Loucy (cell line): ENCODE data around the gene ZNF474.

Source experiments
- H2AFZ ChIP-seq: fragments of 200-600 bp; sonication (generic); 2 replicates; pipeline ENCODE4 v1.6.0; 2016; ENCODE audit warnings: antibody characterized with exemption, mild to moderate bottlenecking, low read length, moderate library complexity
- H3F3A ChIP-seq: fragments of 200-600 bp; 2 replicates; pipeline ENCODE4 v1.6.0; 2016; ENCODE audit warnings: antibody characterized with exemption, low read depth, mild to moderate bottlenecking
- H3K27me3 ChIP-seq: fragments of 200-600 bp; sonication (generic); 2 replicates; pipeline ENCODE4 v1.6.1; 2014; ENCODE audit warnings: low read length, mild to moderate bottlenecking; ENCODE audit not compliant: insufficient read depth, poor library complexity, severe bottlenecking
- H3K36me3 ChIP-seq: fragments of 200-600 bp; sonication (generic); 2 replicates; pipeline ENCODE4 v1.6.1; 2016; ENCODE audit warnings: low read length; ENCODE audit not compliant: insufficient read depth
- H3K4me1 ChIP-seq: fragments of 200-600 bp; sonication (generic); 2 replicates; pipeline ENCODE4 v1.5.1; 2014; ENCODE audit warnings: low read length, mild to moderate bottlenecking; ENCODE audit not compliant: insufficient read depth, poor library complexity, severe bottlenecking
- H3K4me2 ChIP-seq: fragments of 200-600 bp; sonication (generic); 2 replicates; pipeline ENCODE4 v1.6.0; 2014; ENCODE audit warnings: antibody characterized with exemption, low read length, low read depth, mild to moderate bottlenecking; ENCODE audit not compliant: poor library complexity, severe bottlenecking
- H3K4me3 ChIP-seq: fragments of 200-600 bp; sonication (generic); 2 replicates; pipeline ENCODE4 v1.5.1; 2014; ENCODE audit warnings: low read length, mild to moderate bottlenecking, mixed read lengths; ENCODE audit not compliant: poor library complexity, severe bottlenecking
- H3K79me2 ChIP-seq: fragments of 200-600 bp; sonication (generic); 2 replicates; pipeline ENCODE4 v1.6.1; 2014; ENCODE audit warnings: low read length; ENCODE audit not compliant: insufficient read depth
- H3K9ac ChIP-seq: fragments of 200-600 bp; sonication (generic); 2 replicates; pipeline ENCODE4 v1.6.0; 2014; ENCODE audit warnings: mild to moderate bottlenecking, low read depth, low read length, moderate library complexity; ENCODE audit not compliant: poor library complexity, severe bottlenecking
- H3K9me2 ChIP-seq: fragments of 200-600 bp; sonication (generic); replicated peaks from 2 replicates; pipeline ENCODE4 v1.6.1; 2016; ENCODE audit warnings: low read depth, low read length, mixed read lengths
- H3K9me3 ChIP-seq: fragments of 200-600 bp; sonication (generic); 2 replicates; pipeline ENCODE4 v1.6.1; 2014; ENCODE audit warnings: mild to moderate bottlenecking, antibody characterized with exemption, low read length, low read depth; ENCODE audit not compliant: insufficient read depth
- H4K20me1 ChIP-seq: fragments of 200-600 bp; sonication (generic); 2 replicates; pipeline ENCODE4 v1.6.0; 2014; ENCODE audit warnings: antibody characterized with exemption, low read length, mild to moderate bottlenecking; ENCODE audit not compliant: insufficient read depth, poor library complexity, severe bottlenecking
- EZH2phosphoT487 ChIP-seq: fragments of 200-600 bp; IDR thresholded peaks from 2 replicates; pipeline ENCODE4 v1.6.1; 2018; ENCODE audit warnings: antibody characterized with exemption, mild to moderate bottlenecking, moderate library complexity, borderline replicate concordance
- TF ChIP-seq, protein P1 (sequence below): fragments of 200-600 bp; sonication (generic); conservative IDR thresholded peaks from 2 replicates; pipeline ENCODE4 v1.5.1; 2014; ENCODE audit warnings: mild to moderate bottlenecking, antibody characterized with exemption, low read length

Gene ZNF474

DNA sequence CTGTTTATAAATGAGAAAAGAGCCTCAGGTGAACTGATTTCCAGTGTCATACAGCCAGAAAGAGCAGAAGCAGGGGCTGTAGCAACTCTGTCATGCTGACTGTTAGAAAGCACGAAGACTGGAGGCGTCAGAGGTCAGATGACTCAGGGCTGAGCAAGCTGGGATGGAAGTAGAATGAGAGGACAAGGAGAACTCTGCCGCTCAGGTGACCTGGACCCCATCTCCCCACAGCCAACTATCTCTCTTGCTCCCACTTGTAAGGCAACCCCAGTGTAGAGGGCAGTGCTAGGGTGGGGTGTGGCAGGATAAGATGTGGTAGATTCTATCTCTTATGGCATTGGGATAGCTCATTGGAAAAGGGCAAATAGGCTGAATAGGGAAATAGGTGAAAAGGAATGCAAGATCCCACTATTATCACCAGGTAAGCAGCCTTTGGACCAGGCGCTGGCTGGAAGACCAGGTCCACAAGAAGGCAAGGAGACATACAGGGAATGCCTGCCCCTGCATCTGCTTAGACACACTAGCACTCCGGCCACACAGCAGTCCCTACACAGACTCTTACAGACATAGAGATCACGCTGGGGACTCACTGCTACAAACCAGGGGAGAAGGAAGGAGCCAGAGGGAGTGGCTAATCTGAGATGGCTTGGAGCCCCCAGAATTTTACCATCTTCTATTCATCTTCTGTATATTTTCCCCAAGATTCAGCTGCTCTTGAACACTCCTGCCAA is 30.1 kb upstream of the ZNF474 start:
- Histone ChIP-seq H3K4me2 (no peak overlapping the region), H3K9me3 (no peaks in the 10 kb centered on the region), H2AFZ (no peak overlapping the region), H3K27me3 (no peaks in the 10 kb centered on the region), H3F3A (no peaks in the 10 kb centered on the region), H3K79me2 (no peaks in the 10 kb centered on the region), H4K20me1 (no peaks in the 10 kb centered on the region), H3K9ac (no peak overlapping the region), H3K4me3 (no peak overlapping the region), H3K36me3 (no peaks in the 10 kb centered on the region), H3K4me1 (no peaks in the 10 kb centered on the region), H3K9me2 (no peaks in the 10 kb centered on the region)
- TF ChIP-seq, protein P1, sequence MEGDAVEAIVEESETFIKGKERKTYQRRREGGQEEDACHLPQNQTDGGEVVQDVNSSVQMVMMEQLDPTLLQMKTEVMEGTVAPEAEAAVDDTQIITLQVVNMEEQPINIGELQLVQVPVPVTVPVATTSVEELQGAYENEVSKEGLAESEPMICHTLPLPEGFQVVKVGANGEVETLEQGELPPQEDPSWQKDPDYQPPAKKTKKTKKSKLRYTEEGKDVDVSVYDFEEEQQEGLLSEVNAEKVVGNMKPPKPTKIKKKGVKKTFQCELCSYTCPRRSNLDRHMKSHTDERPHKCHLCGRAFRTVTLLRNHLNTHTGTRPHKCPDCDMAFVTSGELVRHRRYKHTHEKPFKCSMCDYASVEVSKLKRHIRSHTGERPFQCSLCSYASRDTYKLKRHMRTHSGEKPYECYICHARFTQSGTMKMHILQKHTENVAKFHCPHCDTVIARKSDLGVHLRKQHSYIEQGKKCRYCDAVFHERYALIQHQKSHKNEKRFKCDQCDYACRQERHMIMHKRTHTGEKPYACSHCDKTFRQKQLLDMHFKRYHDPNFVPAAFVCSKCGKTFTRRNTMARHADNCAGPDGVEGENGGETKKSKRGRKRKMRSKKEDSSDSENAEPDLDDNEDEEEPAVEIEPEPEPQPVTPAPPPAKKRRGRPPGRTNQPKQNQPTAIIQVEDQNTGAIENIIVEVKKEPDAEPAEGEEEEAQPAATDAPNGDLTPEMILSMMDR: no peak
- TF ChIP-seq EZH2phosphoT487: no peak

DNA sequence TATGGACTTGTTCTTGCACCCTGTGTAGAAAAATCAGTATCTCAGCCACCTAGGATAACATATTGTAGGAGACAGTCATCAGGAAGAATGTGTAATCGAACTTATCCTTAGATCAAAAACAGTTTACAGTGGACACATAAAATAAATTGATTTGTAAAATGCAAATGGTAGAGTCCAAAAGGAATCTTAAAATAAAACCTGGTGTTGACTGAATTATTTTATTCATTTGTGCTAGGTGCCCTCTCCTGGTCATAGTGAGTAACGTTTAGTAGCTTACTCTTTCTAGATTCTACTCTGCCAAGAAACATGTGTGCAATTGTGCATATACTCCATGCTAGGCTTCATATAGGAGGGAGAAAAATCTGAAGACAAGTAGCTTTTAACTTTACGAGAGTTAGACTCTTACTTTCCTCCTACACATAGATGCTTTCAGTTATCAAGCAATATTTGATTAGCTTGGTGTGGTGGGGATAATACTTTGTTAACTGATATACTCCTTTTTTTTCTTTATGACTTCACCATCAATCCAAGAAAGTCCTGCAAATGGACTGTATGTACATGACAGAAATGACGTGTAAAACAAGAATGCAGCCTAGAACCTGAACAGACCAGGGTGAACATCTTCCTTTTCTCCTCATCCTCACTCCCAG is 27.6 kb upstream of the ZNF474 start:
- Histone ChIP-seq H3K9me2 (no peaks in the 10 kb centered on the region), H3F3A (no peaks in the 10 kb centered on the region), H3K4me2 (no peak overlapping the region), H3K4me3 (no peak overlapping the region), H2AFZ (no peak overlapping the region), H3K27me3 (no peaks in the 10 kb centered on the region), H3K9me3 (no peaks in the 10 kb centered on the region), H3K4me1 (no peaks in the 10 kb centered on the region), H3K9ac (no peak overlapping the region), H3K79me2 (no peaks in the 10 kb centered on the region), H3K36me3 (no peaks in the 10 kb centered on the region), H4K20me1 (no peaks in the 10 kb centered on the region)
- no peak for TF ChIP-seq EZH2phosphoT487
- TF ChIP-seq, protein P1: peak; percentile 57

DNA sequence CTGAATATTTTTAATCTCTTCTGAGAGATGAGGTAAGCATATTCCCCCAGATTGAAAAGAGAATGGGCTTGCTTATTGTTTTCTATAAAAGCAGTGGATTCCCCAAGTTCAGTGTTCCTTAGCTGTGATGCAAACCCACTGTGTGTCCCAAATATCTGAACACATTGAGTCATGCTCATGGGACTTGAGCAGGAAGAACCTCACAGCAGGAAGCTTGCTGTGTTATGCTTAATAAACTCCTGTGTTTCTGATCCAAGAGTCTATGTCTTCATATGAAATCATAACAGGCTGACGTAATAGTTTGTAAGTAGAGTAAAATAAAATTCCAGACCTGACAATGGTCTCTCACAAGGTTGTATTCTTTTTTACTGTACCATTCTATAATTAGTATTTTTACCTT is 26.5 kb upstream of the ZNF474 start:
- H2AFZ ChIP-seq: no peak overlapping the region

More for the DNA sequence above, 26.5 kb upstream of the ZNF474 start:
- Histone ChIP-seq H3K27me3 (no peaks in the 10 kb centered on the region), H3K9ac (no peak overlapping the region), H3K4me2 (no peak overlapping the region), H3K4me1 (no peaks in the 10 kb centered on the region), H3K9me2 (no peaks in the 10 kb centered on the region), H3K36me3 (no peaks in the 10 kb centered on the region), H3F3A (no peaks in the 10 kb centered on the region), H3K79me2 (no peaks in the 10 kb centered on the region), H3K9me3 (no peaks in the 10 kb centered on the region), H3K4me3 (no peak overlapping the region), H4K20me1 (no peaks in the 10 kb centered on the region)
- TF ChIP-seq, protein P1: no peak
- TF ChIP-seq EZH2phosphoT487: no peak
